GM19328 (cell line): Measurements from ENCODE around the gene CDH20.

Experiments
- ATAC-seq: cut with Tn5 transposase; IDR thresholded peaks from one replicate; pipeline ENCODE4 v1.9.1; 2021; ENCODE audit warnings: mild to moderate bottlenecking, moderate library complexity; ENCODE audit not compliant: unreplicated experiment

Gene CDH20

GRCh38 chr18:61572084-61572655 is 238.9 kb downstream of the CDH20 start:
- no peak for ATAC-seq

- ATAC-seq: no peak
Measured at GRCh38 chr18:61572871-61573270, 239.6 kb downstream of the CDH20 start.

DNA sequence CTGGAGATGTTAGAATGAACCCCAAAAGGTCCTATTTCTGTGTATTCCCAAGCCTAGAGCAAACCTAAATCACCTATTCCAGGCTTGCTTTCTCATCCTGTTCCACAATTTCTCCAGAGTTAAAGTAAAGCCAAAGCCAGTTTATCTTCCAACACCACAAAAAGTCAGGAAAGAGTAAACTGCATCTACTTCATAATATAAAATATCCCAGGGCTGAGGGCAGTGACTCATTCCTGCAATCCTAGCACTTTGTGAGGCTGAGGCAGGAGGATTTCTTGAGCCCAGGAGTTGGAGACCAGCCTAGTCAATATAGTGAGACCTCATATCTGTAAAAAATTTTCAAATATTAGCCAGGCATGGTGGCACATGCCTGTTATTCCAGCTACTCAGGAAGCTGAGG is 241.4 kb downstream of the CDH20 start:
- no peak for ATAC-seq

DNA sequence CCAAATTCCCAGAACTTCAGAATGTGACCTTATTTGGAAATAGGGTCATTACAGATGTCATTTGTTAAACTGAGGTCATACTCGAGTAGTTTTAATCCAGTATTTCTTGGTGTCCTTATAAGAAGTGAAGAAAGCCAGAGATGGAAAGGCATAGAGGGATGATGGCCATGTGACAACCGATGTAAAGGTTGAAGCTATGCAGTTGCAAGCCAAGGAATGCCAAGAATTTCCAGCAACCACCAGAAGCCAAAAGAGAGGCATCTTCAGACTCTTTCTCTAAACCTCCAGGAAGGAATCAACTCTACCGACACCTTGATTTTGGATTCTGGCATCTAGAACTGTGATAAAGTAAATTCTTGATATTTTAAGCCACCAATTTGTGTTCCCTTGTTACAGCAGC is 242.2 kb downstream of the CDH20 start:
- ATAC-seq: no peak

GRCh38 chr18:61578846-61579245 is 245.6 kb downstream of the CDH20 start:
- no peak for ATAC-seq

GRCh38 chr18:61579581-61579980 is 246.4 kb downstream of the CDH20 start:
- no peak for ATAC-seq

- no peak for ATAC-seq
Measured at GRCh38 chr18:61580046-61580445, 246.8 kb downstream of the CDH20 start.

GRCh38 chr18:61581578-61582201 is 248.5 kb downstream of the CDH20 start:
- peak; percentile 87 for ATAC-seq

DNA sequence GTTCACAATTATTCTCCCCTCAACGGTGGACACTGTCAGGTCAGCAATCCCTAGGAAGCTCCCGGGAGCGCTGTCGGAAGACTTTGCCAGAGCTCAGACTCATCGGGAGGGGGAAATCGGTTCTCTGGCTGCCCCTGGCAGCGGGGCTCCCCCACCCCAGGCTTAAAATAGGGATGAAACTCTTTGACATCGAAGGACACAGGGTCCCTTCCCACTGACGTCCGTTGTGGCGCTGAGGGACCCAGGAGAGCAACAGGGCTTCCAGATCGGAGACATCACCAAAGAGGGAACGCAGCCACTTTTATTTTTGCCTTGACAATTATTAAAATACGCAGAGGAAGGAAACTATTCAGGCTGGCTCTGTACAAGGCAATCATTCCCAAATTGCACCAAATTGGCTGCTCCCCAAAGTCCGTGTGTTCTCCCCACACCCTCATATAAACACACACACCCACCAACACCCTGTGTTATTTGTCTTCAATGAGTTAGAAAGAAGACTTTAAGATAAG is 249.0 kb downstream of the CDH20 start:
- ATAC-seq: no peak

DNA sequence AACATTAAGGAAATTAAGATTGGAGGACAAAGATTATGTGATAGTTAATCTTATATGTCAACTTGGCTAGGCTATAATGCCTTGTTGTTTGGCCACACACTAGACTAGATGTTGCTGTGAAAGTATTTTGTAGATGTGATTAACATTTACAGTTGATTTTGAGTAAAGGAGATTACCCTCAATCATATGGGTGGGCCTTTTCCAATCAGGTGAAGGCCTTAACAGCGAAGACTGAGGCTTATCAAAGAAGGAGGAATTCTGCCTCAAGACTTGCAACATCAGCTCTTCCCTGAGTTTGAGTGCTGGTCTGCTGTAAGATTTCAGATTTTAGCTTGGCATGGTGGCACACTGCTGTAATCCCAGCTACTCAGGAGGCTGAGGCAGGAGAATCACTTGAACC is 250.3 kb downstream of the CDH20 start:
- no peak for ATAC-seq

- no peak for ATAC-seq
Measured at GRCh38 chr18:61587865-61588264, 254.6 kb downstream of the CDH20 start.

DNA sequence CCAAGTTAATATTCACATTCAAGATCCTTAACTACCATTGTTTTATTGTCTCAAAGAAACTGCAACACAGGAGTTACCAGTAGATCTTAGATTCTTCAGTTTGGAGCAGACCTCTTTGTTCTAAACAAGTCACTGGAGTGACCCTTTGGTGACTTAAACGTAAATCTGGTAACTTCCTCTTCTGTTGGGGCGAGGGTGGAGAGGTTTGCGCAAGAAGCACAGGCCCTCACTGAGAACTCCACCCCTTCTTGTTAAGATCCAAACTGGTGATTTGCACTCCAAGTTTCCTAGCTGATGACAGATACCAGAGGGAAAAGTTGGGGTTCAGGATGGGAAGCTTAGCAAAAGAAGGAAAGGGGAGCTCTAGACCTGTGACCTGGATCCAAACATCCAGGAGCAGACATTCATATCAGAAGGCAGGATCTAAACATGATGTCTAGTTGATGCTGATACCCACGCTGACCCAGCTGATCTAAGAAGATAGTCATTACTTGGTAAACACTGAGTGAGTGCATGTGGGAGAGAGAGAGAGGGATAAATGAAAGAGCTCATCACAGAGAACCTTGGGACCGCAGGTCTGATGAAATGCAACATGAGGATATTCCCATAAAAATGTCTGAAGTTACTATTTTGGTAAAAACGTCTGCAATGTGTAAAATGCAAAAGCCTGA is 256.0 kb downstream of the CDH20 start:
- no peak for ATAC-seq

DNA sequence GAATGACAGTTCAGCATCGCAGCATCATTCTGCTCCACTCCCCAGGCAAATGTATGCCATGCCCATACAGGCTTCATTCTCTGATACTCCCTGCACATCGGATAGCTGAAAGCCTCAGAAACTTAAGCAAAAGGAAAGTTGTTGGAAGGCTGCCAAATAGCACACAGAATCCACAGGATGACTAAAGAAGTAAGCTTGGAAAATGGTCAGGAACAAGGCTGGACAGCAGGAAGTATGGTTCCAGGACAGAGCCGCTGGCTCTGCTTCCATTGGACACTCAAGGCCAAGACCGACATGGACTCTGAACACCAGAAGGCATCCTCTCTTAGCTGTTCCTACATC is 256.5 kb downstream of the CDH20 start:
- no peak for ATAC-seq

DNA sequence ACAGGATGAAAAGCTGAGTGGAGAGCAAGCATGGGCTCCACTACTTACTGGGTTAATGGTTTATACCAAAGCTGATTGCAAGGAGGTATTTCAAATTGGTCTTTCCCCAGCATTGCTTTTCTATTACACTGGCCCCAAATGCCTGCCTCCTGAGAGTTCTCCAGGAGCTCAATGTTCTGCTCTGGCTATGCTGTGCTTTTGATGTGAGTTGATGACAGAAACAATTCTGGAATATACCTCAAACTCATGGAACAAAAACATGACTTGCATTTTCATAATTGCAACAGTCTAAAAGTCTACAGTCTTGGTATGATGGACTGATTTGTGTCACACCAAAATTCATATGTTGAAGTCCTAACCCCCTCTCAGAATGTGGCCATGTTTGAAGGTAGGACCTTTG is 258.0 kb downstream of the CDH20 start:
- no peak for ATAC-seq

DNA sequence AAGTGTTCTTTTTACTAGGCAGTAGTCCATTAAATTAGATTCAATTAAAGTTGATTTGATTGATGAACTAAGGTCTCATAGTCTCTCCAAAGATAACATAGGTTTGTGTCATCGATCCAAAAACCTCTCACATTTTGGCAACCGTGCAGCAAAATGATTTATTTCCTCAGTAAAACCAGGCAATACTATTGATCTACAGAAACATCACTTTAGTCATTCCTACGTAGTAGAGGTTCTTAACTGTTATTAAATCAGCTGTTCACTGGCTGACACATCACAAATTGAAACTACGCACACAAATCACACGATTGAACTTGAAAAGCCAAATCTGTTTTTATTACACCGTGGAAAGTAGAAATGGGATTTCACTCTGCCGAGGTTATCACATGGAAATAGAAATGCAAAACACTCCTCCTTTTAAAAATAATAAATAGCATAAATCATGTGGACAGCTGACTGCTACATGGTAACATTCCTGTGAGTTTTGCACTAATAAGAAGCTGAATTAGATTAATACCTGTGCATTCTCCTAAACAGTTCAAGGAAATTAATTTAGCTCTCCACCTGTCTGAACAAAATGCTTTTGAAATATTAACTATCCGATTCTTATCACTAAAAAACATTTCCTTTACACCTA is 262.5 kb downstream of the CDH20 start:
- ATAC-seq: no peak

- no peak for ATAC-seq
Measured at GRCh38 chr18:61596296-61596695, 263.1 kb downstream of the CDH20 start.

GRCh38 chr18:61597316-61597715 is 264.1 kb downstream of the CDH20 start:
- no peak for ATAC-seq

GRCh38 chr18:61600422-61600821 is 267.2 kb downstream of the CDH20 start:
- ATAC-seq: no peak

DNA sequence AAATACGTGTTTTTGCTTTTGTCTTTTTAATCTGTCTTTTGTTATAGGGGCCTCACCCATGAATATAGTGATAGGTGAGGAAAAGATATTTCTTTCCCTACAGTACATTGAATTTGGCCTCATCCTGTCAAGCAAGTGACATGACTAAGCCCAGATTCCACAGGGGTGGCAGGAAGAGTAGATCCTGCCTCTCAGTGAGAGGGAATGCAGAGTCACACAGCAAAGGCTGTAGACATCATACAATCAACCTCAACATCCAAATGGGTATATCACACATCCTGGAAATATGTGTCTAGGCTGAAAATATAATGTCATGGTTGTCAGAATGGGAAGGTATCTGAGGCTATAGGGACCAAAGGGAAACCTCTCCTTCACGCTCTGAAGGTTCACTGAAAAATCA is 269.6 kb downstream of the CDH20 start:
- ATAC-seq: no peak
